COR-L47 (cell line): Measurements from ENCODE around the gene EPS15.
"Not testable (repeated sequence)": the region's sequence is repeated elsewhere in the genome, so short reads cannot be mapped to it uniquely, and the experiment has no call there.

Experiments used
- DNase-seq: peaks from one replicate; lab custom pipeline; 2025; lab: John Stamatoyannopoulos, UW

Gene EPS15

DNA sequence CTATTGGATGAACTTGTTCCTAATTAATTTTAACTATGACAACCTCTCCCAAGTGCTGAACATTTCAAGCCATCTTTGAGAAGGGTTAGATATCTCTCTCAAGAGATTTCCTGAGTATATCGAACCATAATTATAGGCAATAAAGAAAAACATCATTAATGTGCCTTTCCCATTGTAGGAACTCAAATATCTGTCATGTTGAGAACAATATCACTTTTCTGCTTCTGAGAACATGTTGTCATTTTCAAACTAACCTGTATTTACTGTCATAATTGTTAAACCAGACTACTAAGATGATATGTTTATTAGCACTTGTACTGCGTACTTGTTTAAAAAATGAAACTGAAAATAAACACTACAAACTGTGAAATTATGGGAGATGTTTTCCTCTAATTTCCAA, 4.3 kb downstream of the EPS15 start:
- no peak for DNase-seq

DNA sequence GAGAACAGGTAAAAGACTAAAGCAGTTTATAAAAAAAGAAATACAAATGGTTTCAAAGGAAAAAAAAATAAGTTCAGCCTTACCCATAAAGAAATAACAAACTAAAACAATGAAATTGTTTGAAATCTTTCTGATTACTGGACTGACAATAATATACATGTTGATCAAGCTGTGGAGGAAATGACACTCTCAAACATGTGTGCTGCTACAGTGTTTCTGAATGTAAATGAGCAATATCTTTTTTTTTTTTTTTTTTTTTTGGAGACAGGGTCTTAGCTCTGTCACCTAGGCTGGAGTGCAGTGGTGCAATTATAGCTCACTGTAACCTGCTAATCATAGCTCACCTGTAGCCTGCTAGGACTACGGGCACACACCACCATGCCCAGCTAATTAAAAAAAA, 6.5 kb downstream of the EPS15 start:
- no peak for DNase-seq

- no peak for DNase-seq
These were observed 6.9 kb downstream of the EPS15 start for GRCh38 chr1:51512120-51512519.

DNA sequence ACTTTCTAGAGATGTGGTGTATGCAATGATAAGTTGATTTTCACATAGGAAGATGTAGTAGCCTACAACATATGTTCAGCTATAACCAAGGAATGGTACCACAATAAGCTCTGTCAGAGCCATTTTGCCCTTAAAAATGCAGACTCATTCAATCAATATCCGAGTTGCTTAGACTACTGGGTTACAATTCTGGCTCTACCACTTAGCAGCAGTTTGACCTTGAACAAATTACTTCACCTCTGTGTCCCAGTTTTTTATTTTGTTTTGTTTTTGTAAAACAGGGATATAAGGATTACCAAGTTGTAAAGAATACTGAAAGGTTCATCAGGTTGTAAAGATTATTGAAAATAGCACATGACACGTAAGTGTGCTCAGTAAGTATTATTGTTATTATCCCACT, 9.3 kb downstream of the EPS15 start:
- no peak for DNase-seq

- DNase-seq: no peak
These were observed 12.5 kb downstream of the EPS15 start for GRCh38 chr1:51506537-51506936.

DNA sequence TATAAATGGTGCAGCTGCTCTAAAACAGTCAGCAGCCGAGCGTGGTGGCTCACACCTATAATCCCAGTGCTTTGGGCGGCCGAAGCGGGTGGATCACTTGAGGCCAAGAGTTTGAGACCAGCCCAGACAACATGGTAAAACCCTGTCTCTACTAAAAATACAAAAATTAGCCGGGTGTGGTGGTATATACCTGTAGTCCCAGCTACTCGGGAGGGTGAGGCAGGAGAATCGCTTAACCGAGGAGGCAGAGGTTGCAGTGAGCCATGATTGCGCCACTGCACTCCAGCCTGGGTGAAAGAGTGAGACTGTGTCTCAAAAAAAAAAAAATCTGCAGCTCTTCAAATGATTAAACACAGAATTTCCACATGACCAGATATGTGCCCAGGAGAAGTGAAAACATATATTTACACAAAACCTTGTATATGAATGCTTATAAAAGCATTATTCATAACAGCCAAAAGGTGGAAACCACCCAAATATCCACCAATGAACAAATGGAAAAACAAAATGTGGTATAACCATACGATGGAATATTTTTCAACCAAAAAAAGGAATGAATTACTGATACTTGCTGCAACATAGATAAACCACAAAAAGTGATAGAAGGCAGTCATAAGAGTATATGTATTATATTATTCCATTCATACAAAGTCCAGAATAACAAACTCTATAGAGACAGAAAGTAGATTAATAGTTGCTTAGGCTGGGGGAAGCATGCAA, 14.1 kb downstream of the EPS15 start:
- DNase-seq: no peak

DNA sequence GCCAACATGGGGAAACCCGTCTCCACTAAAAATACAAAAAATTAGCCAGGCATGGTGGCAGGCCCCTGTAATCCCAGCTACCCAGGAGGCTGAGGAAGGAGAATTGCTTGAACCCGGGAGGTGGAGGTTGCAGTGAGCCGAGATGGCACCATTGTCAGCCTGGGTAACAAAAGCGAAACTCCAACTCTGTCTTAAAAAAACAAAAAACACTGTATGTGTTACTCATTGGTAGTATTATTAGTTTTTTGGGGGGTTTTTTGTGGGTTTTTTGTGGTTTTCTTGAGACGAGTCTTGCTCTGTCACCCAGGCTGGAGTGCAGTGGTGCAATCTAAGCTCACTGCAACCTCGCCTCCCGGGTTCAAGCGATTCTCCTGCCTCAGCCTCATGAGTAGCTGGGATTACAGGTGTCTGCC, 17.8 kb downstream of the EPS15 start:
- not testable (repeated sequence) for DNase-seq

DNA sequence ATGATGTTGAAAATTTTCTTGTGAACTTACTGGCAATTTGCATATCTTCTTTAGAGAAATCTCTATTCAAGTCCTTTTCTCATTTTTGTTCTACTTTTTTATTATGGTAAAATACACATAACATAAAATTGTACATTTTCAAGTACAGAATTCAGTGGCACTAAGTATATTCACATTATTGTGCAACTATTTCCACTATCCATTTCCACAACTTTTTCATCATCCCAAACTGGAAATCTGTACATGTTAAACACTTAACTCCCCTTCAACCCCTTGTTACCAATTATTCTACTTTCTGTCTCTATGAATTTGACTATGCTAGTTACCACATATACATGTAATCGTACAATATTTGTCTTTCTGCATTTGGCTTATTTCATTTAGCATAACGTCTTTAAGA, 19.4 kb downstream of the EPS15 start:
- no peak for DNase-seq

- DNase-seq: no peak
These were observed 20.1 kb downstream of the EPS15 start for GRCh38 chr1:51498924-51499323.

- no peak for DNase-seq
These were observed 21.7 kb downstream of the EPS15 start for GRCh38 chr1:51497340-51497739.

DNA sequence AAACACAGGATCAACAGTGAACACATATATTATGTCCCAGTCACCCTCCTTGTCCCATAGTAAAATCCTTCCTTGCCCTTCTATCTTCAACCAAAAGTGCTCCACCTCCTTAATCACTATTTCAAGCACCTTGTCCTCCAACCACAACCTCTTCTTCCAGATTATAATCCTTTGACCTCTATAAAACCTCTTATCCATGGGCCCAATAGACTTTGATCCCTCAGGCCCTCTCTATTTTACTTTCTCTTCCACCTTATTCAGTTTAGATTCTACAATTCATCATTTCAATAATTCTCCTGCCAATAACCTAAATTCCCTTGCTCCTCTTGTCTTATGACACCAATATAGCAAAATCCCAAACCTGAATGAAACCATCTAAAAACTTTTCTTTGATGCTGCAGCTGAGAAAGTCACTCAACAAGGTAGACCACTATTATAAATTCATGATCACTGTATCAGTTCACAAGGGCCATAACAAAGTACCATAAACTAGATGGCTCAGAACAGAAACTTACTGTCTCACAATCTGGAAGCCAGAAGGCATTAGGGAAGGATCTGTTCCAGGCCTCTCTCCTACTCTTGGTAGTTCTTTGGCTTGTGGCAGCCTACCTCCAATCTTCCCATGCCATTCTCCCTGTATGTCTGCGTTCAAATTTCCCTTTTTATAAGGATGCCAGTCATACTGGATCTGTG, 24.8 kb downstream of the EPS15 start:
- no peak for DNase-seq

GRCh38 chr1:51491166-51491981, 27.7 kb downstream of the EPS15 start:
- no peak for DNase-seq

DNA sequence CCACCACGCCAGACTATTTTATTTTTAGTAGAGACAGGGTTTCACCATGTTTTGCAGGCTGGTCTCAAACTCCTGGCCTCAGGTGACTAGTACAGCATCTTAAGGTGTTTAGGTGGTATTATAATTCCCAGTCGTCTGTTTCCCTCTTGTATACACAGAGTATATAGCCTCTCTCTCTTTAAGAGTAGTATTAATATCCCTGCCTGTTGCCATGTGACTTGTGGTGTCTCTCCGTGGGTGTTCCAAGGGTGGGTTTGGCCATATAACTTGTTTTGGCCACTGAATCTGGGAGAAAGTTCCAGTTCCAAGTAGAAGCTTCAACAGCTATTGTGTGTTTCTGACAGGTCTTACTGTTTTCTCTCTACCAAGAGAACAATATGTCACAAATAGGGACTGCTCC, 29.6 kb downstream of the EPS15 start:
- no peak for DNase-seq

GRCh38 chr1:51488372-51489050, 30.6 kb downstream of the EPS15 start:
- DNase-seq: no peak

DNA sequence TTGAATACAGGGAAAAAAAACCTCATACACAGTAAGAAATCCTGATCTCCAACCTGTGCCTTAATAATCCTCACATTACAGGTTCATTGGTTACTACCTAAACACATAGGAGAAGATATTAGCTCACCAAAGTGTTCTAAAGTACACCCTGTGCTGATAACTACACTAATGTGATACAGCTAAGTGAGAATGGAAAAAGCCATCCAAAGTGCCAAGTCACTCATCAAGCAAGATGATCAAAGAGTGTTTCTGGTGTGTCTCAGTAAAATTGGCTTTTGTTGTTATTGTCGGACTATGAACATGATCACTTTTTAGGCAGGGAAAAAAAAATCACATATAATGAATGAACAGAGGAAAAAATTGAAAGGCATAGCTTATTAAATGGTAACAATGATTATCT, 31.4 kb downstream of the EPS15 start:
- no peak for DNase-seq

DNA sequence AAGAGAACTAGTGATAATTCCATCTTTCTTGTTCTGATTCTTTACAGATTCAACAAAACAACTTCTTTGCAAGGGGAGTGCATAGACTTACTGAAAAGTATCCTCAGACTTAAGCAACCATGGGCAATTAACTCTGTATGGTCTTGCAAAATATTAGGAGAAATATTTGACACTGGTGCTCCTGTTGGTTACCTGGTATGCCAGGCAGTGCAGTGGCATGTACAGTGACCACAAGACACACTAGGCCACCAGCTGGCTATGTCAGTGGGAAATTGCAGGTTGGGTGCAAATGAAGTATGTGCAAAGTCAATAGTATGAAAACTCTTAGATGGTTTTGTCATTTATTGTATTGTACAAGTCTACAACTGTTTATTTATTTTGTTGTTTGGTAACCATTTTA, 34.5 kb downstream of the EPS15 start:
- no peak for DNase-seq

DNA sequence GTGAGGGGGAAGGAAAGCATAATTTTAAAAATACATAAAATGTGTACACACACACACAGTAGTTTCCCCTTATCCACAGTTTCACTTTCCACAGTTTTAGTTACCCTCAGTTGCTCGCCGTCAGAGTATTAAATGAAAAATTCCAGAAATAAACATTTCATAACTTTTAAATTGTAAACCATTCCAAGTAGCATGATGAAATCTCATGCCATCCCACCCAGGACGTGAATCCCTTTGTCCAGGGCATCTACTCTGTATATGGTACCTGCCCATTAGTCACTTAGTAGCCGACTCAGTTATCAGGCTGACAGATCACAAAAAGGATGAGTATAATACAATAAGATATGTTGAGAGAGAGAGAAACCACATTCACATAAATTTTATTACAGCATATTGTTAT, 36.2 kb downstream of the EPS15 start:
- no peak for DNase-seq

DNA sequence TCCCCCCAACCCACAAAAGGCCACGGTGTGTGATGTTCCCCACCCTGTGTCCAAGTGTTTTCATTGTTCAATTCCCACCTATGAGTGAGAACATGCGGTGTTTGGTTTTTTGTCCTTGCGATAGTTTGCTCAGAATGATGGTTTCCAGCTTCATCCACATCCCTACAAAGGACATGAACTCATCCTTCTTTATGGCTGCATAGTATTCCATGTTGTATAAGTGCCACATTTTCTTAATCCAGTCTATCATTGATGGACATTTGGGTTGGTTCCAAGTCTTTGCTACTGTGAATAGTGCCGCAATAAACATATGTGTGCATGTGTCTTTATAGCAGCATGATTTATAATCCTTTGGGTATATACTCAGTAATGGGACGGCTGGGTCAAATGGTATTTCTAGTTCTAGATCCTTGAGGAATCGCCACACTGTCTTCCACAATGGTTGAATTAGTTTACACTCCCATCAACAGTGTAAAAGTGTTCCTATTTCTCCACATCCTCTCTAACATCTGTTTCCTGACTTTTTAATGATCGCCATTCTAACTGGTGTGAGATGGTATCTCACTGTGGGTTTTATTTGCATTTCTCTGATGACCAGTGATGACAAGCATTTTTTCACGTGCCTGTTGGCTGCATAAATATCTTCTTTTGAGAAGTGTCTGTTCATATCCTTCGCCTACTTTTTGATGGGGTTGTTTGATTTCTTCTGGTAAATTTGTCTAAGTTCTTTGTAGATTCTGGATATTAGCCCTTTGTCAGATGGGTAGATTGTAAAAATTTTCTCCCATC, 44.0 kb downstream of the EPS15 start:
- DNase-seq: not testable (repeated sequence)

DNA sequence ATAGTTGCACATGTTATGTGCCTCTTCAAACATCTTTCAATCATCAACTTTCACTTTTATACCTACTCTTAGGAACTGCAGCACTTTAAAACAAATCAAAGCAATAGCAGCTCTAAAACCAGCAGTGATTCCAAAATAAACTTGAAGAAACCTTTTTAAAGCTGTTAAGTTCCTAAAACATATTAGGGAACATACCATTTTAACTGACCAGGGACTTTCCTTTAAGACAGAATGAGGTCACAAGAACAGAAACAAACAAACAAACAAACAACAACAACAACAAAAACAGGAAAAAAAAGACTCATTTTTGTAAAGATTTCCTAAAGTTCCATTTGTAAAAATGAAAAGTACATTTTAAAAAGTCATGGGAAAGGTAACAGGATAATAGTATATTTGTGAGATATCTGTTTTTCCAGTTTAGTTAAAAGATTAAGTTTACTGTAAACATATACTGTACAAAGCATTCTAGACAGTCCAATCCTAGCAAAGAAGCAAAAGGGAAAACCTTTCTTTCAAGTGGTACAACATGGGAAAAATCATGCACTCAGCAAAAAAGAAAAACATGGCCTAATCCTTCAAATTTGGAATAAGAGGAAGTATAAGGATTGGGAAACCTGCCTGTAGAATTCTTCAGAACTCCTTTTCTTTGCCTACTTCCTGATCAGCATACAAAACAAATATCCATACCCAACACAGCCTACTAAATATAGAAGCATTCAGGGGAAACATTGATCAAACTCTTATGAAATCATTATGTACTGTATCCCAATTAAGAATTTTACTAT, 45.5 kb downstream of the EPS15 start:
- no peak for DNase-seq

DNA sequence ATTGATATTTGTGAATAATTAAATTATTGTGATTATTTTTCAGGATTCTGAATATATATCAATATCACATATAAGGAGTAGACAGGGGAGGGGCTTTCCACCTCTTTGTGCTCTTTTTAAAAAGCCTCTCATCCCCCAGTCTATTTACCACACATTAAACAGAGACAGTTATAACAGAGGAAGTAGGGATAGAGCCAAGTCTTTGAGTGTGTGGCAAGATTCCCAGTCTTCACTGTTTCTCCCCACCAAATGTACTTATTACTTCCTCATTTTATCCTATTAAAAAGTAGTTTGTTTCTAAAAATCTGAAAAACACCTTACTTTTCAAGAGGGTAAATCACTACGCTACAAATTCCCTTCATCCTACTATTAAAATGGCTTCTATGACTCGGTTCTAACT, 46.7 kb downstream of the EPS15 start:
- DNase-seq: no peak

GRCh38 chr1:51469518-51469917, 49.5 kb downstream of the EPS15 start:
- DNase-seq: no peak
